Measurements from ENCODE around the gene PIM1.

Gene PIM1

GRCh38 chr6:37204014-37204751, 34.2 kb downstream of the PIM1 start:
- no peaks in the 10 kb centered on the region for H3K9me3 ChIP-seq (ENCODE audit: low read depth, low read length)
- DNase-seq (ENCODE audit: low read depth, low spot score), result no peak
- TF ChIP-seq EZH2 (IDR thresholded peaks at IDR 0.05), result no peak
- no peak for TF ChIP-seq POLR2AphosphoS5 (IDR thresholded peaks at IDR 0.05; ENCODE audit: borderline replicate concordance, low read depth, low read length)
- no peak for TF ChIP-seq FOXP2 (optimal IDR thresholded peaks at IDR 0.05; ENCODE audit: control extremely low read depth, extremely low read length, insufficient read depth)
- no peak overlapping the region for H3K9ac ChIP-seq (ENCODE audit: insufficient read length)
- H3K36me3 ChIP-seq (ENCODE audit: insufficient read depth, low read length), result no peaks in the 10 kb centered on the region
- H3K27ac ChIP-seq, result no peak overlapping the region
- H3K4me3 ChIP-seq, result no peak overlapping the region

DNA sequence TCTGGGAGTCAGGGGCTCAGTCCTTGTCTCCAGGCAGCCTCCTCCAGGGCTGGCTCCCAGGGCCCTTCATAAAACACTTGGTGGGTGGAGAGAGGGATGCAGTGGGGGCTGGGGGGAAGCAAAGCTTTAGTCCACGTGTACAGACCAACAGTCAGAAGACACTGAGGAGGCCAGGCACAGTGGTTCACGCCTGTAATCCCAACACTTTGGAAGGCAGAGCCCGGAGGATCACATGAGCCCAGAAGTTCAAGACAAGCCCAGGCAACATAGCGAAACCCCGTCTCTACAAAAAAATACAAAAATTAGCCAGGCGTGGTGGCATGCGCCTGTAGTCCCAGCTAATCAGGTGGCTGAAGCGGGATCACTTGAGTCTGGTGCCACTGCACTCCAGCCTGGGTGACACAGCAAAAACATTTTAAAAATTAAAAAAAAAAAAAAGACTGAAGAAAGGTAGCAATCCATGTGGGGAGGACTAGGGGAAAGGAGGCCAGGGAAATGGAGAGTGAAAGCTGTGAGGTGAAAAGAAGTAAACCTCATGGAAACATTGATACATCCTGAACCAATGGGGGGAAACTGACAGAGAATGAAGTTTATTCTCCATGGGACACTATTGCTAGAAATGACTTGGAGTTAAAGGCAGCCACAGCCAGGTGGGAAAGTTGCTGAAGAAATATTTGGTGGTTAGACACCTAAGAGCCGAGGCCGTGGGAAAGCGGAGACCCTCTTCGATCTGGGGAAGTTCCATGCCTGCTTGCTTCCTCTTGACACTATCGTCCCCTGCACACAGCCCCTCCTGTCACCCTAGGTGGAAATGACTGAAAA, 35.4 kb downstream of the PIM1 start:
- Histone ChIP-seq H3K36me3 (ENCODE audit: insufficient read depth, low read length) (no peaks in the 10 kb centered on the region), H3K4me3 (no peak overlapping the region), H3K9me3 (ENCODE audit: low read depth, low read length) (no peaks in the 10 kb centered on the region), H3K27ac (no peak overlapping the region), H3K9ac (ENCODE audit: insufficient read length) (no peak overlapping the region)
- no peak for DNase-seq (ENCODE audit: low read depth, low spot score)
- TF ChIP-seq FOXP2 (optimal IDR thresholded peaks at IDR 0.05; ENCODE audit: control extremely low read depth, extremely low read length, insufficient read depth) (no peak), EZH2 (IDR thresholded peaks at IDR 0.05) (no peak), POLR2AphosphoS5 (IDR thresholded peaks at IDR 0.05; ENCODE audit: borderline replicate concordance, low read depth, low read length) (no peak)

DNA sequence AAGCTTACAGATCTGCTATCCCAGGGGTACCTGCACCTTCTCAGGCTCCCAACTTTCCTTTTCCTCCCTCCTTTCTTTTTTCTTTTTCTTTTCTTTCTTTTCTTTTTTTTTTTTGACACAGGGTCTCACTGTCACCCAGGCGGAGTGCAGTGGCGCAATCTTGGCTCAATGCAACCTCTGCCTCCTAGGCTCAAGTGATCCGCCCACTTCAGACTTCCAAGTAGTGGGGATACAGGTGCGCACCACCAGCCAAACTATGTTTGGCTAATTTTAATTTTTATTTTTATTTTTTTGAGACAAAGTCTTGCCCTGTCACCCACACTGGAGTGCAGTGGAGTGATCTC, 36.0 kb downstream of the PIM1 start:
- H3K9me3 ChIP-seq (ENCODE audit: low read depth, low read length), result no peaks in the 10 kb centered on the region
- no peak for DNase-seq (ENCODE audit: low read depth, low spot score)
- TF ChIP-seq EZH2 (IDR thresholded peaks at IDR 0.05), result no peak
- no peak for TF ChIP-seq FOXP2 (optimal IDR thresholded peaks at IDR 0.05; ENCODE audit: control extremely low read depth, extremely low read length, insufficient read depth)
- no peak for TF ChIP-seq POLR2AphosphoS5 (IDR thresholded peaks at IDR 0.05; ENCODE audit: borderline replicate concordance, low read depth, low read length)
- H3K36me3 ChIP-seq (ENCODE audit: insufficient read depth, low read length), result no peaks in the 10 kb centered on the region
- H3K4me3 ChIP-seq, result no peak overlapping the region
- H3K9ac ChIP-seq (ENCODE audit: insufficient read length), result no peak overlapping the region
- H3K27ac ChIP-seq, result no peak overlapping the region

DNA sequence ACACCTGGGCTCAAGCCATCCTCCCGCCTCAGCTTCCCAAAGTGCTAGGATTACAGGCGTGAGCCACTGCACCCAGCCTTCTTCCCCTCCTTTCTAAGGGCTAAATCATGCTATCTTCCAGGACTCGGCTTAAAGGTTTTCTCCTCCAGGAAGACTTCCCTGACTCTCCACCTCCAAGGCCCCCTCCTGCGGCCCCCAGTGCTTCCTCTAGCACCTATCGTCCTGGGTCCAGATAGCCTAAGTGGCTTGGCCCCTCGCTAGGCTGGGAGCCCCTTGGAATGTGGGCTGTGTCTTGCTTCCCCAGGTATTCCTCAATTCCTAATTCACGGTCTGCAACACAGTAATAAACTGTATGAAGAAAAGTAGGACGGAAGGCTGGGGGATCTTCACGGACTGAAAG, 36.7 kb downstream of the PIM1 start:
- no peak for DNase-seq (ENCODE audit: low read depth, low spot score)
- TF ChIP-seq POLR2AphosphoS5 (IDR thresholded peaks at IDR 0.05; ENCODE audit: borderline replicate concordance, low read depth, low read length) (no peak), EZH2 (IDR thresholded peaks at IDR 0.05) (no peak), FOXP2 (optimal IDR thresholded peaks at IDR 0.05; ENCODE audit: control extremely low read depth, extremely low read length, insufficient read depth) (no peak)
- no peak overlapping the region for H3K27ac ChIP-seq
- no peaks in the 10 kb centered on the region for H3K36me3 ChIP-seq (ENCODE audit: insufficient read depth, low read length)
- no peak overlapping the region for H3K4me3 ChIP-seq
- no peak overlapping the region for H3K9ac ChIP-seq (ENCODE audit: insufficient read length)
- H3K9me3 ChIP-seq (ENCODE audit: low read depth, low read length), result no peaks in the 10 kb centered on the region

DNA sequence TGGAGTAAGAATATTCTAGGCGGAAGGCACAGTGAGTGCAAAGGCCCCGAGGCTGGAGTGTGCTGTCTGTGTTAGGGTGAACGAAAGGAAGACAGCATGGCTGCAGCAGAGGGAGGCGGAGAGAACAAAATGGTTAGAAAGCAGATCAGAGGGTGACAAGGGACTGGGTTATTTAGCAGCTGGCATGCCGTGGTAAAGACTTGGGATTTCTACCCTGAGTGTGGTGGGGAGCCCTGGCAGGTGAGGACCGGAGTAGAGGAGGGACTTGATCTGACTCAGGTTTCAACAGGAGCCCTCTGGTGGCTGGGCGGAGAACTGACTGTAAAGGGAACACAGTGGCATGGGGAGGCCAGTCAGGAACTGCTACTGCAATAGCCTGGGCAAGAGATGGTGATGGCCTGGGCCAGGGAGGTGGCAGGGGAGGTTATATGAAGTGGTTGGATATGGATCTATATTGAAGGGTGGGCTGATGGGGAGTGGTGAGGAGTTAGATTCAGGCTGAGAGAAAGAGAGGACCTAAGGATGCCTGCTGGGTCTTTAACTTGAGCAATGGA, 38.0 kb downstream of the PIM1 start:
- H3K9ac ChIP-seq (ENCODE audit: insufficient read length), result no peak overlapping the region

GRCh38 chr6:37208793-37209192, 38.8 kb downstream of the PIM1 start:
- no peak overlapping the region for H3K4me3 ChIP-seq
- no peaks in the 10 kb centered on the region for H3K9me3 ChIP-seq (ENCODE audit: low read depth, low read length)
- no peak for TF ChIP-seq POLR2AphosphoS5 (IDR thresholded peaks at IDR 0.05; ENCODE audit: borderline replicate concordance, low read depth, low read length)
- no peak overlapping the region for H3K27ac ChIP-seq
- H3K9ac ChIP-seq (ENCODE audit: insufficient read length), result no peak overlapping the region
- no peaks in the 10 kb centered on the region for H3K36me3 ChIP-seq (ENCODE audit: insufficient read depth, low read length)
- DNase-seq (ENCODE audit: low read depth, low spot score), result no peak

More for the DNA sequence above, 38.0 kb downstream of the PIM1 start:
- DNase-seq (ENCODE audit: low read depth, low spot score), result no peak
- H3K9me3 ChIP-seq (ENCODE audit: low read depth, low read length), result no peaks in the 10 kb centered on the region
- H3K4me3 ChIP-seq, result no peak overlapping the region
- H3K27ac ChIP-seq, result no peak overlapping the region
- TF ChIP-seq FOXP2 (optimal IDR thresholded peaks at IDR 0.05; ENCODE audit: control extremely low read depth, extremely low read length, insufficient read depth) (no peak), EZH2 (IDR thresholded peaks at IDR 0.05) (no peak), POLR2AphosphoS5 (IDR thresholded peaks at IDR 0.05; ENCODE audit: borderline replicate concordance, low read depth, low read length) (no peak)
- H3K36me3 ChIP-seq (ENCODE audit: insufficient read depth, low read length), result no peaks in the 10 kb centered on the region

- no peak overlapping the region for H3K27ac ChIP-seq
Measured at GRCh38 chr6:37209461-37210205, 39.7 kb downstream of the PIM1 start.

More at GRCh38 chr6:37209461-37210205, 39.7 kb downstream of the PIM1 start:
- no peak for DNase-seq (ENCODE audit: low read depth, low spot score)
- Histone ChIP-seq H3K36me3 (ENCODE audit: insufficient read depth, low read length) (no peaks in the 10 kb centered on the region), H3K9ac (ENCODE audit: insufficient read length) (no peak overlapping the region), H3K4me3 (no peak overlapping the region), H3K9me3 (ENCODE audit: low read depth, low read length) (no peaks in the 10 kb centered on the region)
- TF ChIP-seq POLR2AphosphoS5 (IDR thresholded peaks at IDR 0.05; ENCODE audit: borderline replicate concordance, low read depth, low read length), result no peak
- TF ChIP-seq EZH2 (IDR thresholded peaks at IDR 0.05), result no peak
- TF ChIP-seq FOXP2 (optimal IDR thresholded peaks at IDR 0.05; ENCODE audit: control extremely low read depth, extremely low read length, insufficient read depth), result no peak
